Vagina (tissue), 2 donors: Measurements from ENCODE around the gene SPSB3. TPM values are rescaled to one million over a fixed set of nuclear protein-coding genes. Genes with fewer than 3 reads are reported as not detected.

ENCODE experiments used
- DNase-seq, 2 donors: peaks; one replicate each; pipeline ENCODE4 v3.0.0-alpha.2; 2017; ENCODE audit errors: extremely low spot score in 2 of 2
- H3K27ac ChIP-seq: fragments of 200-600 bp; sonication (generic); one replicate; pipeline ENCODE4 v1.5.1; 2019
- H3K27me3 ChIP-seq: fragments of 200-600 bp; sonication (generic); one replicate; pipeline ENCODE4 v1.5.1; 2019
- H3K36me3 ChIP-seq, 2 donors: fragments of 200-600 bp; sonication (generic); one replicate each; pipeline ENCODE4 v1.5.1; 2017 to 2019
- H3K4me1 ChIP-seq: fragments of 200-600 bp; sonication (generic); one replicate; pipeline ENCODE4 v1.5.1; 2019
- H3K4me3 ChIP-seq, 2 donors: fragments of 200-600 bp; sonication (generic); 1 replicate in 1 of 2; 2 replicates in 1 of 2; pipeline ENCODE4 v1.5.1; 2016 to 2019
- H3K9me3 ChIP-seq: fragments of 200-600 bp; sonication (generic); one replicate; pipeline ENCODE4 v1.5.1; 2019
- POLR2A ChIP-seq, 2 donors: fragments of 450-650 bp; IDR thresholded peaks; one replicate each; pipeline ENCODE4 v1.6.1; 2017; ENCODE audit warnings: antibody characterized with exemption in 2 of 2, mild to moderate bottlenecking in 2 of 2, moderate library complexity in 2 of 2
- POLR2AphosphoS5 ChIP-seq, 2 donors: sonication (generic); formaldehyde crosslinking; IDR thresholded peaks; one replicate each; pipeline ENCODE4 v1.9.0; 2017; ENCODE audit warnings: antibody characterized with exemption in 2 of 2, mild to moderate bottlenecking in 2 of 2, low read depth in 1 of 2; ENCODE audit not compliant: insufficient read depth in 1 of 2
- intact Hi-C: fragments of 100-400 bp; cut with DNase I; formaldehyde crosslinking; loops from one replicate; pipeline ENCODE4 v1.15.1; 2023
- total RNA-seq: library from RNA; depleted of rRNA; stranded (reverse); fragments of >200 nt; gene quantifications from one replicate; pipeline ENCODE4 v1.2.3, GENCODE V29; 2016
- TF ChIP-seq, protein P1 (sequence below), 3 experiments: fragments of 450-650 bp in 2 of 3; fragments of 200-600 bp in 1 of 3; sonication (generic) in 1 of 3; IDR thresholded peaks; one replicate each; pipeline ENCODE4 v1.5.1; 2017 to 2019; ENCODE audit warnings: antibody characterized with exemption in 3 of 3, mild to moderate bottlenecking in 2 of 3, moderate library complexity in 2 of 3

Gene SPSB3
- total RNA-seq, 1 donor from 2014 or later: 75.9 TPM

DNA sequence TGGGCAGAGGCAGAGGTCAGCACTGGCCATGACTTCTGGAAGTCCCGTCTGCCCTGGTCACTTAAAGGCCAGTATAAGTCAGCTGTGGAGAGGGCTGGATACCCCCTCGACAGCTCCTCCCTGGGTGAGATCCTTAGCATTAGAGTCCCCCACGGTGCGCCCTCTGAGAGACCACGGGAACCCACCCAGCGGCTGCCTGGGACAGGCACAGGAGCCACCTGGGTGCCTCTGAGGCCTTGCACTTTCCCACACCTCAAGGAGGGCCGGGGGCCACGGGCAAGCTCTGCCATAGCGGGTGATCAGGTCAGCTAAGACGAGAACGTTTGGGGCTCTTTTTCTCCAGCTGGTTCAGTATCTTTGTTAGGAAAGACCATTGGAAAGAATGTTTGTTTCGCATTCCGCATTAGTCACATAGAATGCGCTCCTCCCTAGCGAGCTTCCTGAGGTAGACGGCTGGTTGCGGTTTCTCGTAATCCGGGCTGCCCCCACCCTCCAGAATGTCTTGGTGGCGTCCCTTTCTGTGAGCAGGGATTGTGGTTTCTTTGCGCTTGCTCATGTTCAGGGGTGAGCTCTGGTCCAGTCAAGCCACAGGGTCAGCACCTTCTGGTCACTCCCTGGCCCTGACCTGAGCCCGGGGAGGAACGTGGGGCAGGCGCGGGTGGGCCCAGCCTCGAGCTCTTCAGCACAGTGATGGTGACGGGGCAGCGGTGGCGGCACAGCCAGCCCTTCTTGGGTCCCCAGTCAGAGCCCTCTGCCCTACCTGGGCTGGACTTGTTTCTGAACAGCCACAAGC, 36.3 kb downstream of the SPSB3 start:
- Histone ChIP-seq H3K36me3 (peaks cover 0 to 50% of the 10 kb centered on the region in 2 donors), H3K9me3 (no peaks in the 10 kb centered on the region), H3K4me1 (no peaks in the 10 kb centered on the region), H3K27me3 (no peaks in the 10 kb centered on the region), H3K4me3 (no peak overlapping the region), H3K27ac (no peak overlapping the region)
- TF ChIP-seq POLR2A (IDR thresholded peaks at IDR 0.05) (no peak), POLR2AphosphoS5 (IDR thresholded peaks at IDR 0.05; ENCODE audit: insufficient read depth in 1 of 2, low read depth in 1 of 2) (no peak)
- TF ChIP-seq, protein P1, sequence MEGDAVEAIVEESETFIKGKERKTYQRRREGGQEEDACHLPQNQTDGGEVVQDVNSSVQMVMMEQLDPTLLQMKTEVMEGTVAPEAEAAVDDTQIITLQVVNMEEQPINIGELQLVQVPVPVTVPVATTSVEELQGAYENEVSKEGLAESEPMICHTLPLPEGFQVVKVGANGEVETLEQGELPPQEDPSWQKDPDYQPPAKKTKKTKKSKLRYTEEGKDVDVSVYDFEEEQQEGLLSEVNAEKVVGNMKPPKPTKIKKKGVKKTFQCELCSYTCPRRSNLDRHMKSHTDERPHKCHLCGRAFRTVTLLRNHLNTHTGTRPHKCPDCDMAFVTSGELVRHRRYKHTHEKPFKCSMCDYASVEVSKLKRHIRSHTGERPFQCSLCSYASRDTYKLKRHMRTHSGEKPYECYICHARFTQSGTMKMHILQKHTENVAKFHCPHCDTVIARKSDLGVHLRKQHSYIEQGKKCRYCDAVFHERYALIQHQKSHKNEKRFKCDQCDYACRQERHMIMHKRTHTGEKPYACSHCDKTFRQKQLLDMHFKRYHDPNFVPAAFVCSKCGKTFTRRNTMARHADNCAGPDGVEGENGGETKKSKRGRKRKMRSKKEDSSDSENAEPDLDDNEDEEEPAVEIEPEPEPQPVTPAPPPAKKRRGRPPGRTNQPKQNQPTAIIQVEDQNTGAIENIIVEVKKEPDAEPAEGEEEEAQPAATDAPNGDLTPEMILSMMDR (IDR thresholded peaks at IDR 0.05): no peak
- DNase-seq: no peak
- intact Hi-C loops: no loop called here

- H3K9me3 ChIP-seq: no peaks in the 10 kb centered on the region
- intact Hi-C loops: no loop called here
- no peak overlapping the region for H3K27ac ChIP-seq
- H3K4me1 ChIP-seq: no peaks in the 10 kb centered on the region
- DNase-seq: no peak
- peaks cover 0 to 46% of the 10 kb centered on the region in 2 donors for H3K36me3 ChIP-seq
- no peak overlapping the region for H3K4me3 ChIP-seq
- no peaks in the 10 kb centered on the region for H3K27me3 ChIP-seq
- TF ChIP-seq POLR2A (IDR thresholded peaks at IDR 0.05) (no peak), POLR2AphosphoS5 (IDR thresholded peaks at IDR 0.05; ENCODE audit: insufficient read depth in 1 of 2, low read depth in 1 of 2) (no peak)
- TF ChIP-seq, protein P1 (IDR thresholded peaks at IDR 0.05): no peak
These were observed 37.0 kb downstream of the SPSB3 start for GRCh38 chr16:1745181-1745899.

DNA sequence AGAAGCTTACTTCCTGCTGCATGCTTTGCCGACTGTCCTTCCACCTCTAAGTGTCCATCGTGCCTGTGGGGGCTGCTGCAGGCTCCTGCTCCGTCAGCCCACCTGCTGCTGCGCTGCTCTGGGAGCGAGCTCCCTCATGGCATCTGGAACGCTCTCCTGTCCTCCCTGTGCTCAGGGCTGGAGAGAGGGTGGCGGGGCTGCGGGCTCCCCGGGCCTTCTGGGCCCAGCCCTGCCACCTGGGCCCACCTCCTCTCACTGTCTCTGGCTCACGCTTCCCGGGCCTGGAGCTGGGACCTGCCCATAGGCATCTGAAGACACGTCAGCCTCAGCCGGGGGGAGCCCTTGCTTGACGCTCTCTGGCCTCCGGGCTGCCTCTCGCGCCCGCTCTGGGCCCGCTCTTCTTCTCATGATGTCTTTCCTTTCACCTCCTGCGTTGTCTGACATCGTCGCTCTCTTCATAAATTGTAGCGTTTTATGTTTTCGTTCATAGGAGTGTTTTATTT, 38.0 kb downstream of the SPSB3 start:
- Histone ChIP-seq H3K36me3 (peaks cover 0 to 41% of the 10 kb centered on the region in 2 donors), H3K4me3 (no peak overlapping the region), H3K27ac (no peak overlapping the region), H3K9me3 (no peaks in the 10 kb centered on the region), H3K4me1 (no peaks in the 10 kb centered on the region), H3K27me3 (no peaks in the 10 kb centered on the region)
- intact Hi-C loops: no loop called here
- TF ChIP-seq POLR2A (IDR thresholded peaks at IDR 0.05) (no peak), POLR2AphosphoS5 (IDR thresholded peaks at IDR 0.05; ENCODE audit: insufficient read depth in 1 of 2, low read depth in 1 of 2) (no peak)
- no peak for DNase-seq

DNA sequence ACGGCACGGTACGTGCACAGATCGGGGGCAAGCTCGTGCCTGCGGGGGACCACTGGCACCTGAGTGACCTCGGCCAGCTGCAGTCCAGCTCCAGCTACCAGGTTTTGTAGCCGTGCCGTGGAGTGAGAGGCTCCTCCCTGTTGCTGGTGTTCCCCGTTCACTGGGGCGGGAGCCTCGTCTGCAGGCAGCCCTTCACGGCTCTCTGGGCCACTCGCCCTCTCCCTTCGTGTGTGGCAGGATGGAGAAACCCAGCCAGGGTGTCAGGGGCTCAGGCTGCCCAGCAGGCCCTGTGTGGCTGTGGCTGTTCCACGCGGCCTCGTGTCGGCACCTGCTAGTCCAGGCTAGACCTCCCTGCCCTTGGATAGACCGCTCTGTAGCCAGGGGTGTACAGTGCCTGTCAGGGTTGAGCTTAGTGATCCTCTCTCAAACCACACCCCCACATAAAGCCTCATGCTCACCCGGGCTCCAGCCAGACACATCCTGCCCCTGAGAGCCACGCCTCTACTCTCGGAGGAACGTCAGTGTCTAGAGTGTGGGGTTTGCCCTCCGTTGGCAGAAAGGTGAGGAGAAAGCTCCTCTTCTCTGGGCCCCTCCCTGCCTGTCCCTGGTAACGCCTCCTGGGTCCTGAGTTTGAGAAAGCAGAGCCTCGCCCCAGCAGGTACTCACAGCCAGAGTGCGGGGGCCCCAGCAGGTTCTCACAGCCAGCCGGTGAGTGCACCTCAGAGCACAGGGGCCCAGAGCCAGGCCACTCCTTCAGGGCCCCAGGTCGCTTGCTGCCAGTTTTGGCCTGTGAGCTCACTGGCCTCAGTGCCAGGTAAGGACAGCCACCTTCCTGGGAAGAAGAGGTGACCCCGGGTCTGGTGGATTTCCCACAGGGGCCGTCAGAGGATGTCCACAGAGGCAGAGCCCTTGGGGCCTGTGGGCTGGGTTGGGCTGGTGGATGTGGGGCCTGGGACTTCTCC, 38.7 kb downstream of the SPSB3 start:
- intact Hi-C loops: no loop called here
- H3K4me1 ChIP-seq: no peaks in the 10 kb centered on the region
- TF ChIP-seq POLR2AphosphoS5 (IDR thresholded peaks at IDR 0.05; ENCODE audit: insufficient read depth in 1 of 2, low read depth in 1 of 2) (no peak), POLR2A (IDR thresholded peaks at IDR 0.05) (no peak)
- TF ChIP-seq, protein P1 (IDR thresholded peaks at IDR 0.05): no peak
- no peaks in the 10 kb centered on the region for H3K27me3 ChIP-seq
- no peak for DNase-seq
- H3K9me3 ChIP-seq: no peaks in the 10 kb centered on the region
- H3K36me3 ChIP-seq: peaks cover 0 to 36% of the 10 kb centered on the region in 2 donors
- no peak overlapping the region for H3K4me3 ChIP-seq
- H3K27ac ChIP-seq: no peak overlapping the region
